SIG-M5 treated with dmso at 0.1 percent for 504 hours (cell line): ENCODE data around the gene EDA.

Experiments
- DNase-seq: peaks from one replicate; lab custom pipeline; 2025; ENCODE audit not compliant: unreplicated experiment; lab: John Stamatoyannopoulos, UW

Gene EDA

DNA sequence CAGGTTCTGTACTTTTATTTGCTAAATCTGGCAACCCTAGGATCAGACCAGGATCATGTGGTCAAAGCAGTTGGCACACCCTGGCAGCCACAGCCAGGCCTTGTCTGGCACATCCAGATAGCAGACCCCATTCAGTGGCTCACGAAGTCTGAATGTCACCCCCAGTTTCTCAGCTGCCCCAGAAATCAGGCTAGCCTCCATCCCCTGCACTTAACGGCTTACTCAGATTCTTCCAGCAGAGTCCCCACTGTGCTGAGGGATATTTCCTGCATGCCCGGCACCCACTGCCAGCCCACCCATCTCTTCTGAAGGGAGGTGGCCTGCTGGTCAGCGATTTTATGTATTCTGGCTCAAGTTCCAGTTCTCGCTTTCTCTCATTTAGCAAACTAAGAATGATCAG lies 438.5 kb downstream of the EDA start:
- DNase-seq = no peak

DNA sequence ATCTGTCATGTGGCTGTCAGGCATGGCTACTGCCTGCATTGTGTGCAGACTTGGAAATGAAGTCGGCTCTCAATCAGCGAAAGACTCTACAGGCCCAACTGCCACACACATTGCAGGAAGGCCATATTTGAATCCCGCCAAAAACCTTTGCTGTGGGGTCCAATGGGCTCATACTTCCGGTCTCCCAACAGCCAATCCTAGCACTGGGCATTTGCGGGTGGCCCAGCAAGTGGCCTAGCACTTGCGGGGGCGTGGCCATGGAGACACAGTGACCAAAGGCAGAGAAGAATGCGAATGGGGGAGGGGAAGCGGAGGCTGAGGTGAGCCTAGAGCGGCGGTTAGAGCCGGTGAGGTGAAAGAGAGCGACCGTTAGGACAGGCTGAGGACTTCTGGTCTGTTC lies 446.2 kb downstream of the EDA start, which contains the start of gene OTUD6A:
TSS of gene OTUD6A (plus strand) at position 382 of the 400 bp plus-strand sequence. CDS start 68 bp downstream, outside the sequence.
- DNase-seq = no peak

DNA sequence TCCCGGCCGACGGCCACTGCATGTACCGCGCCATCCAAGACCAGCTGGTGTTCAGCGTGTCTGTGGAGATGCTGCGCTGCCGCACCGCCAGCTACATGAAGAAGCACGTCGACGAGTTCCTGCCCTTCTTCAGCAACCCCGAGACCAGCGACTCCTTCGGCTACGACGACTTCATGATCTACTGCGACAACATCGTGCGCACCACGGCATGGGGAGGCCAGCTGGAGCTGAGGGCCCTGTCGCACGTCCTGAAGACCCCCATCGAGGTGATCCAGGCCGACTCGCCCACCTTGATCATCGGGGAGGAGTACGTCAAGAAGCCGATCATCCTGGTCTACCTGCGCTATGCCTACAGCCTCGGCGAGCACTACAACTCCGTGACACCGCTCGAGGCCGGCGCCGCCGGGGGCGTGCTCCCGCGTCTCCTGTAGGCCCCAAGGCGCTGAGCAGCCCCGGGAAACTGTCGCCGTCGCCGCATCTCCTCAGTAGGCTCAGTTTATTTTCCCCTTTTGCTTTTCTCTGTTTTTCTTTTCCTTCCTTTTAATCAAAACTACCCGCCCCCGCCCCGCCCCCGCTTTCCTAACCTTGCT lies 447.1 kb downstream of the EDA start:
- DNase-seq = no peak

DNA sequence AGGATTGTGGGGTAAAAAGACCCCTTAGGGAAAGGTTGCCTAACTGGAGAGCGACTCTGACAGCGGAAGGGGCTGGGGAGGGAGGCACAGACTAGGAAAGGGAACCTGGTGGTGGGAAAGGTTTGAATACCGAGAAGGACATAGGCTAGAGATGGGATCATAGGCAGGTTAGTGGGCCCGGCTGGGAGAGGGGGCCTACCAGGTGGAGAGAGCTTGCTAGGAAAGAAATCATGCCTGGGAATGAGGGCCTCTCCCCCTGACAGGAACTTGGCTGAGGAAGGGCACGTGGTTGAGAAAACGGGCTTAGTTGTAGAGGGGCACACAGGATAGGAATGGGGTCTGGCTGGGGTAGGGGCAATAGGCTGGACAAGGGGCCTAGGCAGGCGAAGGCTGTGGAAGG lies 450.7 kb downstream of the EDA start:
- no peak for DNase-seq

DNA sequence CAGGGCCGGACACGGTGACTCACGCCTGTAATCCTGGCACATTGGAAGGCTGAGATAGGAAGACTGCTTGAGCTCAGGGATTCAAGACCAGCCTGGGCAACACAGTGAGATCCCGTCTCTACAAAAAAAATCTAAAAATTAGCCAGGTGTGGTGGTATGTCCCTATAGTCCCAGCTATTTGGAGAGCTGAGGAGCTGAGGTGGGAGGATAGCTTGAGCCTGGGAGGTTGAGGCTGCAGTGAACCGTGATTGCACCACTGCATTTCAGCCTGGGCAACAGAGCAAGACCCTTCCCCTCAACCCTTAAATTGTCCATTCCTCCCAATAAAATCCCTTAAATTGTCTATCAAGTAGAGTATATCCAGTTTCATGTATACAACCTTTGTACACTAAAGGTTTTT lies 463.4 kb downstream of the EDA start:
- no peak for DNase-seq

DNA sequence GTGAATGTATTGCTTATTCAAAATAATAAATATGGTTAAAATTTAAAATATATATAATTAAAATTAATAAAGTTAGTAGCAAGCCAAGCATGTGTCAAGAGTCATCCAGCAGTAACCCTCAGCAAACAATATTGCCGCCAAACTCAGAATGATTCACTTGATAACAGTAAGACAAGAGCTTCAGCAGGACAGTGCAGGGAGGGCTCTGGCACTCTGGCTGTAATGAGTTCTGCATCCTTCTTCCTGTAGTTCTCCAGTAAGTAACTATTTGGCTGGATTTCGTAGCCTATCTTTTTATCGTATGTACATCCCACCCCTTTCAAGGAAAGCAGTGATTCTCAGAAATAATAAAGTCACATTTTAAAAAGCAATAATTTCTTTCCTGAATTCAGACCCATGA lies 464.0 kb downstream of the EDA start:
- DNase-seq = no peak

DNA sequence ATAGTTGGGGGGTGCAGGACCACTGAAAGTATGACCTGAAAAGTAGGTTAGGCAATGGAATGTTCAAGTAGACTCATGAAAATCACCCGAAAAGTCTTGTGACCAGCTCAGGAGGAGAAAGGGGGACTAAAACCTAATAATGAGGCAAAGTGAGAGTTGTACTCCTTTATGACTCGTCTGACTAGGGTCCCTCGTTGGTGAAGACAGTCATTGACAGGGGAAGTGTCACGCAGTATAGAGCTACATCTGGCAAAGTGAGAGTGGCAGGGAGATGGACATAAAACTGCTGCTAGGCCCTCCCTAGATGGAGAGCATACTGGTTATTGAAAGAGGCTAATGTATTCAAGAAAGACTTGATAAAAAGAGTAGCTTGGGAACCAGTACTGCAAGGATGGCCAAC lies 466.8 kb downstream of the EDA start:
- no peak for DNase-seq

DNA sequence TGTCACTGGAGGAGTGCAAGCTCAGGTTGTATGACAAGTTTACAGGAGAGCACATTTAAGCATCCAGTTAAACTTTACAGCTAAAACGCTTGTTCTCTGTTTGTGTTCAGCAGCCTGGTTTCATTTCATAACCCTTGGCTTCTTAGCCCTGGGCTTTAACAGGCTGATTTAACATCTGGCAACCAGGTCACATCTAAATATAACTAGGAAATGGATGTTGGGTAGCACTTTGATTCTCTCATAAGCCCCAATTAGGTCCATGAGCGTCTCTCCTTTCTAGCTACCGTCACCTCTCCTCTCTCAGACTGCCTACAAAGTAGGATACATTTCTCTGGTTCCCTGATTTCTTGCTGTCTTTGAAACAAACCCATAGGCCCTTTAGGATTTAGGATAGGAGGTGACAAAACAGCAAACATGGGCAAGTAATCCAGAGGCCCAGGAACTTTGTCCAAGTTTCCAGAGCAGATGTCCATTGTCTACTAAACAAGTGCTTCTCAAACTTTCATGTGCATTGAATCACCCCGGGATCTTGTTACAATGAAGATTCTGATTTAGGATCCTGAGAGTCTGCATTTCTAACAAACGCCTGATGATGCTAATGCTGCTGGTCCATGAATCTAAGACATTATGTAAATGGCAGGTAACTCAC lies 468.8 kb downstream of the EDA start:
- DNase-seq = no peak

DNA sequence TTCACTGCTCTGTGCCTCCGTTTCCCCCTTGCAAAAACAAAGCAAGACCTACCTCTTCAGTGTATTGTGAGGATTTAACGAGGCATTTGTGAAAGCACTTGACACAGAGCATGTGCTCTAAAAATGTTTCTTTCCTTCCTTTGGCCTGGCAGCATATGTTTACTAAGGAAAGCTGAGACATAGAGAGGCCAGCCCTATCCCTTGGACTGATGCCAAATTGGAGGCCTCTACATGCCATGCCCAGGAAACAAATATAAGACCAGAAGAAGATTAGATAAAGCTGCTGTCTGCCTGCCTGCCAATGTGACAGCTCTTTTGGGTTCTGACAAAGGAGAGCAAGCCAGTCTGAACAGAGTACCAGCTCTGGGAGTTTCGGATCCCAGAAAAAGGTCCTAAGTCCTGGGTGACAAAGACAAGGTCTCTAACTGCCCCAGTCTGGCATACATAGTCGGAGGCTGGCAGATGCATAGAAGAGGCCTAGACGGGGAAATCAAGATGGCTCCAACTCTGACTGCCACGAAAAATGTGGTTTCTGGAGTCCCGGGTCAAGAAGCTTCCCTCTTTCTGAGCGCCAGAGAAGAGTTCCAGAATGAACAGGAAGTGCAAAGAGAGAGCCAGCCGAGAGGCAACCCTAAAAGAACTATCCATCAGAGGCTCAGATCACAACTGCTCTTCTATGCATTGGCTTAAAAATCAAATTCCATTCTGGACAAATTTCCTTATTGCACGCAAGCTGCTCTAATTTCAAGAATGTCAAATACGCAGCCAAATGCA lies 472.1 kb downstream of the EDA start:
- no peak for DNase-seq

DNA sequence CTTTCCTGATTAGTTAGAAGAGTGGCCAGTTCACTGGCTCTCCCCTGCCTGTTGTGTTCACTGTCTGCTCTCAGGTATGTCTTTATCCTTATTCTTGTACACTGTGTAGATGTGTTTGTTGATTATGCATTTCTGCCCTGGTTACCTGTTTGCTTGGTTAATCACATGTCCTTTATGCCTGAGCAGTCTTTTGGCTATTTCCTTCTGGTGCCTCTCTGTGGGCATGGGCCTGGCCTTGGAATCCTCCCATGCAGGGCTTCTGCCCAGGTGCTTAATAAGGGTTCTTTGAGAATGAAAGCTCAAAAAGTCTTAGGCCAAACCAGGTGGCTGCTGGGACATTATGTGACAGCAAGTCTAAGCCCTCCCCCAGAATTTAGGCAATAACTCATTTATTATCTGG lies 472.8 kb downstream of the EDA start:
- DNase-seq = no peak
